GM12892 (cell line): ENCODE measurements around the gene TMOD4.

Experiments used
- DNase-seq: peaks from one replicate; pipeline ENCODE4 v3.0.0; 2011; ENCODE audit not compliant: insufficient read length
- FAIRE-seq: peaks from 2 replicates; lab custom pipeline; 2011; peaks lifted over from hg19 to GRCh38; lab: Jason Lieb, UNC
- POLR2A ChIP-seq: IDR thresholded peaks from 2 replicates; pipeline ENCODE4 v1.6.1; 2011; ENCODE audit warnings: low read depth, low read length, control low read depth
- POLR2AphosphoS5 ChIP-seq: IDR thresholded peaks from 2 replicates; pipeline ENCODE4 v1.6.1; 2011; ENCODE audit warnings: low read depth, low read length, control low read depth
- TAF1 ChIP-seq: IDR thresholded peaks from 2 replicates; pipeline ENCODE4 v1.6.1; 2011; ENCODE audit warnings: low read depth, mild to moderate bottlenecking, control low read depth, low read length, borderline replicate concordance

TMOD4 gene

GRCh38 chr1:151165738-151166504 is 9.9 kb downstream of the TMOD4 start, which contains the start of the genes LYSMD1 and SCNM1:
TSS of gene LYSMD1 (minus strand) at chr1:151165902. CDS start at chr1:151165258, 644 bp downstream.
TSS of gene SCNM1 (plus strand) at chr1:151166144. CDS start at chr1:151166153, 9 bp downstream.
- TF ChIP-seq POLR2AphosphoS5, result peak; percentile 91
- peak; percentile 93 for TF ChIP-seq POLR2A
- TF ChIP-seq TAF1, result peak; percentile 80; the same call in 1 of the 2 replicates
- DNase-seq (peak; percentile 85), FAIRE-seq (peak; percentile 98)

- TF ChIP-seq POLR2A (no peak), POLR2AphosphoS5 (no peak), TAF1 (no peak)
- FAIRE-seq (peak; percentile 27), DNase-seq (no peak)
Observed at GRCh38 chr1:151165281-151165737, 10.5 kb downstream of the TMOD4 start.

DNA sequence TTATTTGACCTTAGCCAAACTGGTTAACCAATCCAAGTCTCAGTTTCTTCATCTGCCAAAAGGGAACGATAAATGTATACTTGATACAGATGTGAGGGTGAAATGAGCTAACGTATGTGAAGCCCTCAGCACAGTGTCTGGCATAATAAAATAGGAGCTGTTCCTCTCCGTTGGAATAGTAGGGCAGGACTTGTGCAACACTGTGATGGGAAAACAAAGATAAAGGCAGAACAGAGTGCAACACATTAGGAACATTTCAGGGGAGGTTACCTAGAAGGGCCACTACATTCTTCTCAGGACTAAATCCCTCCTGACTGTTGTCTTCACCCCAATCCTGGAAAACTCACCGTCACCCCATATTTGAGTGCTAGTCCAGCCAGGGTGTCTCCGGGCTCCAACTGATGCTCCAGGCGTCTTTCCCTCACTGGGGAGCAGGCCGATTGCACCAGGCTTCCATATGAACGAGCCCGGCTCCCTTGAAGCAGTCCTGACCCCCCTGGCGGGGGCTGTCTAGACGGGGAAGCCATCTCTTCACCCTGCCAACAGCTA is 11.0 kb downstream of the TMOD4 start:
- FAIRE-seq (no peak), DNase-seq (no peak)
- TF ChIP-seq TAF1, result no peak
- no peak for TF ChIP-seq POLR2A
- TF ChIP-seq POLR2AphosphoS5, result no peak

DNA sequence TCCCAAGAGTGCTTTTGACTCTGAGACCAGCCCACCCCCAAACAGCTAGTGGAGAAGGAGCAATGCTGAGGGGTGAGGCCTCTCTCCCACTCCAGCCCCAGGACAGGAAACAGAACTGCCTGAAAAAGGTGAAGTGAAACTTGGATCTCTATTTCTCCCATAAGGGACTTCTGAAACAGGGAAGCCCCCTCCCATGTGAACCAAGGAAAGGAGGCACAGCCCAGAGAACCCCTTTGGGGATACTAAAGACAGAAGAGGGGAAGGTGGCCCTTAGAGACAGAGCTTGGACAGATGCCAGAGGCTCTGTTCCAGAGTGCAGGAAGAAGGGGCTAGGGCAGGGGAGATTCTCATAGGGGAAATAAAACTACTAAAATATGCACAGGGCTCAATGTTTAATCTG is 16.4 kb downstream of the TMOD4 start:
- DNase-seq (no peak), FAIRE-seq (no peak)
- TF ChIP-seq POLR2AphosphoS5 (no peak), TAF1 (no peak), POLR2A (no peak)

DNA sequence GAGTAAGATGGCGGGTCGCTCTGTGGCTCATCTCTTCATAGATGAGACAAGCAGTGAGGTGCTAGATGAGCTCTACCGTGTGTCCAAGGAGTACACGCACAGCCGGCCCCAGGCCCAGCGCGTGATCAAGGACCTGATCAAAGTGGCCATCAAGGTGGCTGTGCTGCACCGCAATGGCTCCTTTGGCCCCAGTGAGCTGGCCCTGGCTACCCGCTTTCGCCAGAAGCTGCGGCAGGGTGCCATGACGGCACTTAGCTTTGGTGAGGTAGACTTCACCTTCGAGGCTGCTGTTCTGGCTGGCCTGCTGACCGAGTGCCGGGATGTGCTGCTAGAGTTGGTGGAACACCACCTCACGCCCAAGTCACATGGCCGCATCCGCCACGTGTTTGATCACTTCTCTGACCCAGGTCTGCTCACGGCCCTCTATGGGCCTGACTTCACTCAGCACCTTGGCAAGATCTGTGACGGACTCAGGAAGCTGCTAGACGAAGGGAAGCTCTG is 17.0 kb downstream of the TMOD4 start:
- DNase-seq, result no peak
- FAIRE-seq, result no peak
- TF ChIP-seq TAF1 (no peak), POLR2A (no peak), POLR2AphosphoS5 (no peak)

GRCh38 chr1:151158326-151158725 is 17.5 kb downstream of the TMOD4 start:
- FAIRE-seq (no peak), DNase-seq (no peak)
- no peak for TF ChIP-seq TAF1
- no peak for TF ChIP-seq POLR2AphosphoS5
- TF ChIP-seq POLR2A, result no peak

- TF ChIP-seq TAF1 (no peak), POLR2AphosphoS5 (0 out of 2 replicates have a peak, but pooled peaks have one; percentile 34)
- FAIRE-seq (no peak), DNase-seq (no peak)
Observed at GRCh38 chr1:151157067-151157531, 18.7 kb downstream of the TMOD4 start.

DNA sequence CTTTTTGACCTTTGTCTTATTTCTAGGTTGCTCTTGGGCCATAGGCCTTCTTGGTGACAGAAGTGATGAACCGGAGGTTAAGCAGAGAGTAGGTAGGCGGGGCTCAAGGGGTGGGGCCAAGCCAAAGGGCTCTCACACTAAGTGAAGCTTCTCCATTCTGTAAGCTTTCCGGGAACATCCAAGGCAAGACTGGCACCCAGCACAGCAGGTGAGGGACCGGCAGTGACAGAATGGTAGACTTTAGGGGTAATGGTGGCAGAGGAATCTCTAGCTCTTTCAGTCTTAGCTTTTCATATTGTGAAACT is 19.3 kb downstream of the TMOD4 start, which contains the start of gene TNFAIP8L2:
Gene TNFAIP8L2, plus strand, starts transcription at position 135 of the 305 bp plus-strand sequence. CDS start 2,049 bp downstream, outside the sequence.
- no peak for FAIRE-seq
- TF ChIP-seq POLR2A (no peak; the same call in 1 of the 2 replicates), POLR2AphosphoS5 (no peak), TAF1 (no peak)
- DNase-seq, result no peak

GRCh38 chr1:151147665-151148064 is 28.1 kb downstream of the TMOD4 start:
- no peak for DNase-seq
- FAIRE-seq, result no peak
- TF ChIP-seq POLR2AphosphoS5 (no peak), TAF1 (no peak), POLR2A (no peak)

DNA sequence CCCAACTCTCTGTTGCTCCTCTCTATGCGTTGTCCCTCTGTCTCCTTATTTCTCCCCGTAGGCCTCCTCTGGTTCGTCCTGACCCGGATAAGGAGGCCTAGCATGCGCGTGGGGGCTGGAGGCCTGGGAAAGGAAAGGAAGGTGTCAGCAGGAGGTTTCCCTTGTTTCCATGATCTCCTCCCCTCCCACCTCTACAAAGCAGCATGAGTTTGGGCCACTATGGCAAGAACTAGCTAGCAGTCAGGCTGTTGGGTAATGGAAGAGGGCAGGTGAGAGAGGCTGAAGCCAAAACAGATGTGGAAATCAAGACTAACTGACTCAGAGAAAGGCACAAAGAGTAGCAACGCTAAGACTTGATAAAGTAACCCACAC is 28.7 kb downstream of the TMOD4 start:
- no peak for TF ChIP-seq TAF1
- TF ChIP-seq POLR2AphosphoS5, result no peak
- TF ChIP-seq POLR2A, result no peak
- DNase-seq, result no peak
- FAIRE-seq, result no peak

GRCh38 chr1:151146412-151147131 is 29.2 kb downstream of the TMOD4 start, which contains the start of gene SEMA6C:
TSS of gene SEMA6C (minus strand) at chr1:151146631. CDS start at chr1:151142621, 4,010 bp downstream.
- peak; percentile 90 for DNase-seq
- no peak for TF ChIP-seq POLR2A
- FAIRE-seq, result peak; percentile 89

GRCh38 chr1:151146072-151146411 is 29.7 kb downstream of the TMOD4 start:
- TF ChIP-seq POLR2A (no peak), POLR2AphosphoS5 (no peak), TAF1 (no peak)
- FAIRE-seq (no peak), DNase-seq (no peak)
